HCEC 1CT (cell line): Measurements from ENCODE around the gene CACNA1C.
A peak's percentile ranks its signal among the peaks of the same experiment; 100 is the strongest.

Source experiments
- DNase-seq: peaks from one replicate; pipeline ENCODE4 v3.0.0-alpha.2; 2017

Gene CACNA1C

DNA sequence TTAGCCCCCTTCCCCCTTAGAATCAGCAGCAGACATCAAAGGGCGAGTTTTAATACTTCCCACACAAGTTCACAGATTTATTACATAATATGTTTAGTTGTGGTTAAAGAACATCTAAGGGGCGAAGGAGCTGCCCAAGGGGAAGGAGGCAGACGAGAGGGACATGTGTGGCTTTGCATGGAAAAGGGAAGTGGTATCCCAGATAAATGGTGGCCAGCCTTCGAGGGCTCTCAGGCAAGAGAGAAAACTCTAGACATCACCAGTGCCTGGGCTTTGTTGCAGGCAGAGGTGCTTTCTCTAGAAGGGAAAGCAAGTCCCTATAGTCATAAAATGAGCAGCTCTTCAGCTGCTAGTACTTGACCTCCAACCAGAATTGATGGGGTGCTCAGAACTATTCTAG lies 121.2 kb downstream of the CACNA1C start:
- DNase-seq = no peak

- DNase-seq = no peak
Observed at GRCh38 chr12:2177003-2177402, 124.2 kb downstream of the CACNA1C start.

- no peak for DNase-seq
Observed at GRCh38 chr12:2177751-2178150, 125.0 kb downstream of the CACNA1C start.

- DNase-seq = no peak
Observed at GRCh38 chr12:2179058-2179457, 126.3 kb downstream of the CACNA1C start.

GRCh38 chr12:2179953-2180736 lies 127.4 kb downstream of the CACNA1C start:
- DNase-seq = peak; percentile 95

- DNase-seq = peak; percentile 15
Observed at GRCh38 chr12:2180737-2181082, 127.9 kb downstream of the CACNA1C start.

DNA sequence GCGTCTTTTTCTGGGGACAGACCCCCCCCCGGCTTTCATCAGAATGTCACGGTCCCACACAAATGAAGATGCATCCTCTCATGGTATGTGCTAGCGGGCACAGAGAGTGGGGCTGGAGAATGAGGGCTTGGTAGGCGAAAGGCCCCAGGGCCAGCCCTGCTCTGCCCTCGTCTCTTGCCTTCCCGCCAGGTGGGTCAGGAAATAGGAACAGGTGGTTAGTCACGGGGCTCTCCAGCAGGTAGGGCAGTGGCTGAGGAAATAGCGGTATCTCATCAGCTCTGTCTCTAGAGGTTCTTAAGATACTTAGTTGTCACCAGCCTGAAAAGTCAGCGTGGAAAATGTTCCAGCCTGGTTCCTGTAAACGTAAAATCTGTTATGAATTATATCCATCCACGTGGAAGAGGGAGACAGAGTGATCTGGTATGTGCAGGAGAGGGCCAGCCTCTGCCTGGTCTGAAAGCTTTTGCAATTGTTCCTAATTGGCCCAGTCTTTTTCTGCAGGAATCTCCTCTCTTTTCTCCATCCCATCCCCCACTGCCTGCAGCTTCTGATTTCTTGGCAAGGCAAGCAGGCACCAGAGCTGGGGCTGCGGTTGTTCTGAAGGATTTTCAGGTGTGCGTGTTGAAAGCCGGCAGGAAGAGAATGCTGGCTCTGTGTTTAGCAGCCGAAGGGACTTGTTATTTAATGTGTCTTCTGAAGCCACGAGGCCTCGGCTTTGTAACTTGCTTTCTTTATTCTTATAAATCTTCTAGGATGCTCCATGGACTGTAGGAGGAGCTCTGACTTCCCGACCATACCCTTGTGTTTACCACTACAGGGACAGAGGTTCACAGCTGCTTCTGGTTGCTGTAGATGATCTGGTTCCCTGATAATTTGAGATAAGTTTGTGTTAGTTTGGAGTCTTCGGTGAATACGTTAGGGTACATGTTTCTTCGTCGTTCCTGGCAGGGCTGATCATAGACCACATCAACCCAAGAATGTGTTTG lies 131.1 kb downstream of the CACNA1C start:
- DNase-seq = peak; percentile 66

DNA sequence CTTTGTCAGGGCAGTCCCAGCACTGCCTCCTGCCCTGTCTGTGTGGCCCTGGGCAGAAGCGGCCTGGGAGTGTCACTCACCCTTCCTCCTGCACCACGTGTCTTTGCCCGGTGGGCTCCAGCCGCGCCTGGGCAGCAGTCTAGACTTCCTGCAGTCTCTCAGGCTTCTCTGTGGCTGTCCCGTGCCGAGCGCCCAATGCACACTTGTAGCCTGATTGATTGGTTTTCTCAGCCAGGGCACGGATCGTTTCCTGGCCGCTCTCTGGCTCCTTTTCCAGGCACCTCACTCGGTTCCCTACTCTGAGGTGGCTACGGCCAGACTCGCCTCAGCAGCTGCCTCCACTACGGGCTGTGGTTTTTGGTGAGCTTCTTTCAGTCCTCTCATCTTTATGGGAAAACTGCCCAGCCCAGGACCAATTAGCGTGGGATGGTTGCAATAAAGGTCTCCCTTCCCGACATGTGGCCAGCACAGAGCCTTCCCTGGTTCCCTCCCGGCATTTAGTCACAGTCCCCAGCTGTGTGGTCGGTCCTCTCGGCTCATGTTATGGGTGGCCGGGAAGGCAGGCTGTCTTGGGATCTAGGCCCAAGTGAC lies 133.1 kb downstream of the CACNA1C start:
- no peak for DNase-seq

- no peak for DNase-seq
Observed at GRCh38 chr12:2187195-2187945, 134.6 kb downstream of the CACNA1C start.

DNA sequence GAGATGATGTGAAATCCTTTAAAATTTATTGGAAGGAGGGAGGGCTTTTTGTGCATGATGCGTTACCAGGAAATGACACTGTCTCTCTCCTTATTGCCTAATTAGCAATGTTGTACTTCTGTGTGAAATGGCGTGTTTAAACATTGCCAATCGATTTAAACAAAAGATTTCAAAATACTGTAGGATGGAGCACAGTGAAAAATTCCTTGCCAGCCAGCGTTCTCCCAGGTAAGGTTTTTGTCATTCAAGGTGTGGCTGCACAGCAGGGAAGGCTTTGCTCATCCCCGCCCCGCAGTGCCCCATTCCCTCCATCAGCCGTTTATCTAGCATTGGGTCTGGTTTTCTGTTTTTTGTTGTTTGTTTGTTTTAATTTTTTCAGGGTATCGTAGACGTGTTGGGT lies 137.3 kb downstream of the CACNA1C start:
- DNase-seq = no peak

GRCh38 chr12:2190896-2191533 lies 138.2 kb downstream of the CACNA1C start:
- no peak for DNase-seq

DNA sequence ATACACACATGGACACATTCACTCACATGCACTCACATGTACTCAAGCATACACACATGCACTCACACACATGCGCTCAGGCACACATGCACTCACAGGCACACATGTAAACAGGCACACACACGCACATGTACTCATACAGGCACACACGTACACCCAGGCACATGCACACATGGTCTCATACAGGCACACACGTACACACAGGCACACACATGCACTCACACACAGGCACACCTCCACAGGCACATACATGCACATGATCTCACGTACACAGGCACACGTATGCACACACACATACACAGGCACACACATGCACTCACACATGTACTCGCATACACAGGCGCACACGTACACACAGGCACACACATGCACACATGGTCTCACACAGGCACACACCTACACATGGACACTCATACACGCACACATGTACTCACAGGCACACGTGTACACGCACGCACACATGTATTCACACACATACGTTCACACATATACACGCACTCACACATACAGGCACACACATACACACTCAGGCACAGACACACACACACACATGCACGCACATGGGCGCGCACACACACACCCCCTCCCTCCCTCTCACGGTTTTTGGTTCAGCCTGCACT lies 138.9 kb downstream of the CACNA1C start:
- no peak for DNase-seq

- no peak for DNase-seq
Observed at GRCh38 chr12:2192231-2192630, 139.4 kb downstream of the CACNA1C start.

DNA sequence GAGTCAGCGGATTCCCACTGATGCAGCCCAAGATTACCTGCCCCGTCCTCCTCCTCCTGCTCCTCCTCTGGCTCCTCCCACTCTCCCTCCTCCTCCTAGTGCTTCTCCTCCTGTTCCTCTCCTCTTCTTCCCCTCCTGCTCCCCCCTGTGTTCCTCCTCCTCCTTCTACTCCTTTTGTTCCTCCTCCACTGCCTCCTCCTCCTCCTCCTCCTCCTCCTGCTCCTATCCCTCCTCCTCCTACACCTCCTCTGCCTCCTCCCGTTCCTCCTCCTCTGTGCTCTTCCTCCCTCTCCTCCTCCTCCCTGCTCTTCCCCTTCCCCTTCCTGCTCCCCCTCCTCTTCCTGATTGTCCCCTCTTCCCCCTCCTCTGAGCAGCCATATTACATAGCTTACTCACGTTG lies 141.3 kb downstream of the CACNA1C start:
- DNase-seq = no peak

- DNase-seq = no peak
Observed at GRCh38 chr12:2194571-2194970, 141.8 kb downstream of the CACNA1C start.

DNA sequence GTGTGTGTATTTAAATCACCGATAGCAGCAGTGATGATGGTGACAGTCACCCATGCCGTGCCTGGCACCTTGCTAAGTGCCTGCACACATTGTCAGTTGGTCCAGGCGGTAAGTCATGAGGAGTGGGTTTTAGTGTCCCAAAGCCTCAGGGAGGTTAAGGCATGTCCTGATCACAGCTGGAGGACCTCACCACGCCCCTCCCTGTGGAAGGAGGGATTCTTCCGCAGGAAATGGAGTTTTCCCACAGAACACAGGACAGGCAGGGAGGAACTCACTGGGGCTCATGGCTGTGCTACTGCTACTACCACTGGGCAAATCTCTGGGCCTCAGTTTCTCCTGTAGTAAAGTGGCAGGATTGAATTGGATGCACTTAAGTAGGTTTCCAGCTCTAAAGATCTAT lies 142.3 kb downstream of the CACNA1C start:
- no peak for DNase-seq

- DNase-seq = peak; percentile 69
Observed at GRCh38 chr12:2198005-2198501, 145.3 kb downstream of the CACNA1C start.

- DNase-seq = no peak
Observed at GRCh38 chr12:2198542-2198941, 145.8 kb downstream of the CACNA1C start.

GRCh38 chr12:2205996-2206395 lies 153.2 kb downstream of the CACNA1C start:
- no peak for DNase-seq

DNA sequence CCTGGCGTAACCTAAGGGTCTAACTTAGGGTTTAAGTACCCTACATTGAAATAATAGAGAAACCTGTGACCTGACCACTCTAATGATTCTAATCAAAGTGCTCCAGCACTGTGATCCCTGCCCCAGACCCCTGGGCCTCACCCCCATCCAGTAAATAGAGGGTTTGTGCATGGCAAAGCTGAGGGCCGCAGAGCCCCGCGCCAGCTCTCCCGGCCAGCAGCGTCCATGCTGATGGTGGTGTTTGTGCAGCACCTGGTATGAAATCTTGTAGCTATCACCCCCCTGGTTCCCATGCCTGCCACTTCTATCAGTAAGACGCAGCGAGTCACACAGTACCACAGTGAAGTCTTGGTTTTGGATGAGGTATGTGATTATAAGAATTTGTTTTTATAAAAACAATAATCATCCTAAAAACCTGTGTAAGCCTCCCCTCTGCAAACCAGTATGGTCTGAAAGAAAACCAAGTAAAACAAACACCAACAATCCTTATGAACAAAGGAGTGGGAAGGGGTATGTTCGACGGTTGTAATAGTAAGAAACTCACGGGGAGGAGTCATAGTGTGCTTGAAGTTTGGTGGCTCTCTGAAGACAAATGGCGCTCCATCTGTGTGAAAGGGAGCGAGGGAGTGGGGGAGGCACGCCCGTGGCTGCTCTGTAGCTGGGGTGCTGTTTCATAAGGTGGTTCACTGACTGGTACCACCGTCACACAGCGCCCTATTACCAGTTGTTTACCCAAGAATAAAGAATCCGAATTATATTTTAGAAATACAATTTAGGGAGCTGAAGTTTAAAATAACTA lies 156.2 kb downstream of the CACNA1C start:
- no peak for DNase-seq

GRCh38 chr12:2211119-2211518 lies 158.3 kb downstream of the CACNA1C start:
- no peak for DNase-seq
